GM21825 (cell line): ENCODE measurements around the gene GNB1L.

ENCODE experiments used
- ATAC-seq: cut with Tn5 transposase; IDR thresholded peaks from one replicate; pipeline ENCODE4 v1.9.1; 2021; ENCODE audit warnings: mild to moderate bottlenecking, moderate library complexity; ENCODE audit not compliant: unreplicated experiment

GNB1L gene

GRCh38 chr22:19755145-19755710 lies 99.4 kb downstream of the GNB1L start:
- no peak for ATAC-seq

GRCh38 chr22:19754701-19755144 lies 100.0 kb downstream of the GNB1L start:
- ATAC-seq = no peak

- ATAC-seq = no peak
These were observed 100.5 kb downstream of the GNB1L start for GRCh38 chr22:19753996-19754700.

- no peak for ATAC-seq
These were observed 101.4 kb downstream of the GNB1L start for GRCh38 chr22:19753090-19753842.

- no peak for ATAC-seq
These were observed 103.0 kb downstream of the GNB1L start for GRCh38 chr22:19751497-19752245.

- ATAC-seq = no peak
These were observed 103.9 kb downstream of the GNB1L start for GRCh38 chr22:19750507-19751490.

- ATAC-seq = no peak
These were observed 104.8 kb downstream of the GNB1L start for GRCh38 chr22:19749876-19750275.

GRCh38 chr22:19748991-19749664 lies 105.5 kb downstream of the GNB1L start:
- no peak for ATAC-seq

GRCh38 chr22:19748139-19748538 lies 106.5 kb downstream of the GNB1L start:
- ATAC-seq = no peak

- ATAC-seq = no peak
These were observed 107.1 kb downstream of the GNB1L start for GRCh38 chr22:19747551-19747950.

GRCh38 chr22:19746726-19747125 lies 107.9 kb downstream of the GNB1L start:
- no peak for ATAC-seq

GRCh38 chr22:19745155-19746101 lies 109.2 kb downstream of the GNB1L start:
- no peak for ATAC-seq

- ATAC-seq = no peak
These were observed 110.2 kb downstream of the GNB1L start for GRCh38 chr22:19744350-19745006.

GRCh38 chr22:19743651-19744050 lies 111.0 kb downstream of the GNB1L start:
- no peak for ATAC-seq

- ATAC-seq = no peak
These were observed 111.6 kb downstream of the GNB1L start for GRCh38 chr22:19743081-19743480.

GRCh38 chr22:19742160-19743066 lies 112.3 kb downstream of the GNB1L start:
- ATAC-seq = no peak

GRCh38 chr22:19741053-19741452 lies 113.6 kb downstream of the GNB1L start:
- ATAC-seq = no peak
